K562 (cell line): ENCODE results near the gene ACTN1.

Source experiments
- GATA2 ChIP-seq: sonication (generic); formaldehyde crosslinking; IDR thresholded peaks from 2 replicates; pipeline ENCODE4 v1.4.0; 2020; ENCODE audit warnings: mild to moderate bottlenecking, missing genetic modification reagents
- POLR2A ChIP-seq: fragments of 450-650 bp; conservative IDR thresholded peaks from 2 replicates; pipeline ENCODE4 v1.6.1; 2016
- ZNF140 ChIP-seq: fragments of 250-450 bp; sonication (Bioruptor Pico); IDR thresholded peaks from 2 replicates; pipeline ENCODE4 v1.8.0; 2021; ENCODE audit warnings: moderate library complexity, mild to moderate bottlenecking, inconsistent platforms
- TF ChIP-seq, protein P1 (sequence below), 3 experiments: IDR thresholded peaks in 2 of 3; conservative IDR thresholded peaks in 1 of 3; 2 replicates each; pipeline ENCODE4 v1.5.1; 2011 to 2012; ENCODE audit warnings: low read length in 3 of 3, mild to moderate bottlenecking in 3 of 3, control low read depth in 2 of 3, improper control_type of control experiment in 1 of 3, inconsistent platforms in 1 of 3, low read depth in 1 of 3, mixed read lengths in 1 of 3, moderate library complexity in 1 of 3; ENCODE audit not compliant: insufficient read depth in 2 of 3

DNA sequence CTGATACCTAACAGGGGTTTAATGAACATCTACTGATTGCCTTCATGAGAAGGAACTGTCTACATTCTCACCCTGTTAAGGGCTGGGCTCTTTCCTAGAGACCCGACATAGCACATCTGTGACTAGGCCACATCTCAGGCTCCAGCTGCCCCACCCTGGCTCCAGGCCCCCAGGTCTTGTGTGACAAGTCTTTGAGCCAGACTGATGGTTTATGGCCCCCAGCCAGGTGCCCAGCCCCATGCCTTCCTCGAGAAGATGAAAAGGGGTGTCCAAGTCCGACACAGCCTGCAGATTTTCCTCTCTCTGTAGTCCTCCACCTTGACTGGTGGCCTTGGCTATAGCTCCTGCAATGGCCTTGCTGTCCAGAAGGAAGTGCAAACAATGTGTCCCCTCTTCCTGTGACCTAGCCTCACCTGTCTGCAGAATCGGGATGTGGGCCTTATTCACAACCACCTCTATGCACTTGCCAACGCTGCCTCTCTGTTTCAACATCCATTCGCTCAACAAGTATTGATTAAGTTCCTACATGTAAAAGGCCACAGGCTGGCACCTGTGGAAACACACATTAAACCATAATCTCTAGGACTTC, 4.2 kb downstream of the ACTN1 start:
- TF ChIP-seq GATA2 (CRISPR knock-in tag) (no peak), ZNF140 (CRISPR knock-in tag) (no peak), POLR2A (no peak)
- TF ChIP-seq, protein P1, sequence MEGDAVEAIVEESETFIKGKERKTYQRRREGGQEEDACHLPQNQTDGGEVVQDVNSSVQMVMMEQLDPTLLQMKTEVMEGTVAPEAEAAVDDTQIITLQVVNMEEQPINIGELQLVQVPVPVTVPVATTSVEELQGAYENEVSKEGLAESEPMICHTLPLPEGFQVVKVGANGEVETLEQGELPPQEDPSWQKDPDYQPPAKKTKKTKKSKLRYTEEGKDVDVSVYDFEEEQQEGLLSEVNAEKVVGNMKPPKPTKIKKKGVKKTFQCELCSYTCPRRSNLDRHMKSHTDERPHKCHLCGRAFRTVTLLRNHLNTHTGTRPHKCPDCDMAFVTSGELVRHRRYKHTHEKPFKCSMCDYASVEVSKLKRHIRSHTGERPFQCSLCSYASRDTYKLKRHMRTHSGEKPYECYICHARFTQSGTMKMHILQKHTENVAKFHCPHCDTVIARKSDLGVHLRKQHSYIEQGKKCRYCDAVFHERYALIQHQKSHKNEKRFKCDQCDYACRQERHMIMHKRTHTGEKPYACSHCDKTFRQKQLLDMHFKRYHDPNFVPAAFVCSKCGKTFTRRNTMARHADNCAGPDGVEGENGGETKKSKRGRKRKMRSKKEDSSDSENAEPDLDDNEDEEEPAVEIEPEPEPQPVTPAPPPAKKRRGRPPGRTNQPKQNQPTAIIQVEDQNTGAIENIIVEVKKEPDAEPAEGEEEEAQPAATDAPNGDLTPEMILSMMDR (IDR thresholded peaks at IDR 0.05 in 2 of 3, conservative IDR thresholded peaks at IDR 0.05 in 1 of 3; ENCODE audit: insufficient read depth in 2 of 3, low read depth in 1 of 3, low read length in 3 of 3) = no peak
